ENCODE measurements around the gene CD63. TPM values are rescaled to one million over a fixed set of nuclear protein-coding genes. Genes with fewer than 3 reads are reported as not detected.

The CD63 gene
- total RNA-seq, 3 donors from 2014 or later, result 540 to 910 (median 777) TPM

DNA sequence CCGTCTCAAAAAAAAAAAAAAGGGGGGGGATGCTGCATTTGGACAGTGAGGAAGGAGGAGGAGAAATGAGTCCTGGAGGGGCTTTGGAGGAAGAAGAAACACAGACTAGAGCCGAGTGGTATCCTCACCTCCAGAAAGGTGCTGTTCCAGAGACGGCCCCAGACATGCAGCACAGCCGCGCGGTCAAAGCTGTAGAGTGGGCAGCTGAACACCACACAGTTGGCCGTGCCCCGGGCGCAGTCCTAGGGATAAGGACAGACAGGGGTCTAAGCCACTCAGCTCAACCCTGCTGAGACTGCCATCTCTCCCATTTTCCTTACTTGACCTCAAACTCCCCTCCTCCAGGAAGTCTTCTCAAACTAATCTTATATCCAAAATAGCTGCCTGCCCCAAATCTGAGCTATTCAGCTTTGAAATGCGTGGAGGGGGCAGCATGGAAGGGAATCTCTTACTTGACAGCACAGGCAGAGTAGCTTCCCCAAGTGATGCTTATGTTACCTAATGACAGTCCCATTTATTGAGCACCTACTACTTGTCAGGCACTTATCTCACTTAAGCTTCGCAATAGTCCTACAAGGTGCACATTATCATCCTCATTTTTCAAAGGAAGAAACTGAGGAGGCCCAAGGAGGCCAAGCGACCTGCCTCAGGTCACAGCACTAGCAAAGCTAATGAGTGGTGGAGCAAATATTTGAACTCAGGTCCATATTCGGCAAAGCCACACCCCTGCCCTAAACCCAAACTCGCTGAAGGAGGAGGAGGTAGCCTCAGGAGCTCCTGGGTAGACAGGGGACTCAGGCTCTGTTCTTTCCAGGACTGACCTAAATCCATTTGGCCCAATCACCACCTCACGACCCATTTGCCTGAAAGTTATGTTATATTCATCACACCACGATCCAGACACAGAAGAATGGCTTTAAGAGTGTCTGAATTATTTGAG, 39.8 kb downstream of the CD63 start:
- no peak overlapping the region for H3K4me3 ChIP-seq
- intact Hi-C loops (cut with DNase I; ENCODE audit: low total_unique reads), result no loop called here
- no peak for DNase-seq (ENCODE audit: low spot score in 2 of 2)
- no peak overlapping the region for H3K27ac ChIP-seq
- H3K36me3 ChIP-seq, result no peaks in the 10 kb centered on the region
- TF ChIP-seq POLR2A (IDR thresholded peaks at IDR 0.05), result no peak
- TF ChIP-seq POLR2AphosphoS5 (IDR thresholded peaks at IDR 0.05), result no peak
- TF ChIP-seq, protein P1, sequence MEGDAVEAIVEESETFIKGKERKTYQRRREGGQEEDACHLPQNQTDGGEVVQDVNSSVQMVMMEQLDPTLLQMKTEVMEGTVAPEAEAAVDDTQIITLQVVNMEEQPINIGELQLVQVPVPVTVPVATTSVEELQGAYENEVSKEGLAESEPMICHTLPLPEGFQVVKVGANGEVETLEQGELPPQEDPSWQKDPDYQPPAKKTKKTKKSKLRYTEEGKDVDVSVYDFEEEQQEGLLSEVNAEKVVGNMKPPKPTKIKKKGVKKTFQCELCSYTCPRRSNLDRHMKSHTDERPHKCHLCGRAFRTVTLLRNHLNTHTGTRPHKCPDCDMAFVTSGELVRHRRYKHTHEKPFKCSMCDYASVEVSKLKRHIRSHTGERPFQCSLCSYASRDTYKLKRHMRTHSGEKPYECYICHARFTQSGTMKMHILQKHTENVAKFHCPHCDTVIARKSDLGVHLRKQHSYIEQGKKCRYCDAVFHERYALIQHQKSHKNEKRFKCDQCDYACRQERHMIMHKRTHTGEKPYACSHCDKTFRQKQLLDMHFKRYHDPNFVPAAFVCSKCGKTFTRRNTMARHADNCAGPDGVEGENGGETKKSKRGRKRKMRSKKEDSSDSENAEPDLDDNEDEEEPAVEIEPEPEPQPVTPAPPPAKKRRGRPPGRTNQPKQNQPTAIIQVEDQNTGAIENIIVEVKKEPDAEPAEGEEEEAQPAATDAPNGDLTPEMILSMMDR (IDR thresholded peaks at IDR 0.05), result no peak
- no peaks in the 10 kb centered on the region for H3K9me3 ChIP-seq
- no peaks in the 10 kb centered on the region for H3K27me3 ChIP-seq
- H3K4me1 ChIP-seq, result no peaks in the 10 kb centered on the region

DNA sequence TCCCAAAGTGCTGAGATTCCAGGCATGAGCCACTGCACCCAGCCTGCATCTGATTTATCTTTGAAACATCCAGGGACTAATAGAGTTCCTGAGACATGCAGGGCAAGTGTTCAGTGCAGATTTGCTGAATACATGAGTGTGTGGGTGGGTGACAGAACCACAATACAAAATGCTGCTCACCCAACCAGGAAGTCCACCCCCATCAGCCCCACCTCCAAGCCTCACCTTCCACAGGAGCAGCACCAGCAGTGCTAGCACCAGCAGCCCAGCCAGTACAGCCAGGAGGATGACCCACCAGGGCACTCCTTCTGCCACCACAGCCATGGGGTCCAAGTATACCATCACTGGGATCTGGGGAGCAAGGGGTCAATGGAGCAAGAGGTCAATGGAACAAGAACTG, 41.1 kb downstream of the CD63 start:
- no peak overlapping the region for H3K27ac ChIP-seq
- no peak overlapping the region for H3K4me3 ChIP-seq
- intact Hi-C loops (cut with DNase I; ENCODE audit: low total_unique reads), result no loop called here
- TF ChIP-seq POLR2A (IDR thresholded peaks at IDR 0.05) (no peak), POLR2AphosphoS5 (IDR thresholded peaks at IDR 0.05) (no peak)
- TF ChIP-seq, protein P1 (IDR thresholded peaks at IDR 0.05), result no peak
- H3K36me3 ChIP-seq, result no peaks in the 10 kb centered on the region
- H3K9me3 ChIP-seq, result no peaks in the 10 kb centered on the region
- DNase-seq (ENCODE audit: low spot score in 2 of 2), result no peak
- no peaks in the 10 kb centered on the region for H3K27me3 ChIP-seq
- H3K4me1 ChIP-seq, result no peaks in the 10 kb centered on the region

DNA sequence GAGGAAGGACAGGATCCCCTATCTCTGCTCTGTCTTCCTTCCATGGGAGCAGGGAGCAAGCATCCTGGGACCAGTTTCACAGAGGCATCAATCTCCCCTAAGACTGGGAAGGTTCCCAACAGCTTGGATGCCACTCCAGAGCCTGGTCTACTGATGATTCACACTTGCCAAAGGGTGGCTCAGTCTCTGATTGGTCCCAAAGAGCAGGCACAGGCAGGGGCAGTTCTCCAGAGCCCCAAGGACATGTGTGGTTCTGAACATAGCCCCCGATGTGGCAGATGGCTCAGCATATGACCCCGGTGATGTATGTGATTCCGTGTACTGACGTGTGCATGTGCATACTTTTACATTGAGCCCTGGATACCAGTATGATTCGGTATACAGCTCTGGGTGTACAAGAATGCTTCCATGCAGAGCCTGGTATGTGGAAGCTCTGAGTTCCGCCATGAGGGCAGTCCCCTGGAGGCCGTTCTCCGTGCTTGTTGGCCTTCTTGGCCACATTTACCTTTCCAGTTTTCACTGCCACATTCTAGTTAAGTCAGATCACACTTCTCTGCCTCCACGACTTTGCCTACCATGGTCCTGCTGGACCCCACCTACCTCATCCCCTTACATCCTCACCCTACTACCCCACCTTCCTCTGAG, 42.3 kb downstream of the CD63 start:
- H3K27ac ChIP-seq, result no peak overlapping the region
- intact Hi-C loops (cut with DNase I; ENCODE audit: low total_unique reads), result no loop called here
- no peak for DNase-seq (ENCODE audit: low spot score in 2 of 2)
- no peaks in the 10 kb centered on the region for H3K27me3 ChIP-seq
- H3K9me3 ChIP-seq, result no peaks in the 10 kb centered on the region
- no peaks in the 10 kb centered on the region for H3K4me1 ChIP-seq
- H3K36me3 ChIP-seq, result no peaks in the 10 kb centered on the region
- TF ChIP-seq POLR2AphosphoS5 (IDR thresholded peaks at IDR 0.05) (no peak), POLR2A (IDR thresholded peaks at IDR 0.05) (no peak)
- TF ChIP-seq, protein P1 (IDR thresholded peaks at IDR 0.05), result no peak
- H3K4me3 ChIP-seq, result no peak overlapping the region

DNA sequence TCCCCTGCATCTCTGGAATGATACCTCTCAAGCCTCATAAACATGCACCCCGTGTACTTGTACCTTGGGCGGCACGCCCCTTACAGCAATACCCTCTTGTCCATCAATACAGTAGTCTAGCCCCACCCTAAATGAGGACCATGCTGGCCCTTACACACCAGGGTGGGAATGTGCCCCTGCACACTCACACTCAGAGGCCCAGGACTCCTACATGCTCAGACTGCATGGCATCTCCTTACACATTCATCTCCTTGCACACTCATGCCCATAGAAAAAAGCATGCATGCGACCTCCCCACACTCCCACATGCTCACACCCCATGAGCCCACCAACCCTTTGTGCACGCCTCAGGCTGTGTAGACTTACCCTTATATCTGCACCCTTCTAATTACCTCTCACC, 43.1 kb downstream of the CD63 start:
- Histone ChIP-seq H3K27me3 (no peaks in the 10 kb centered on the region), H3K4me1 (no peaks in the 10 kb centered on the region), H3K4me3 (no peak overlapping the region), H3K9me3 (no peaks in the 10 kb centered on the region), H3K36me3 (no peaks in the 10 kb centered on the region), H3K27ac (no peak overlapping the region)
- intact Hi-C loops (cut with DNase I; ENCODE audit: low total_unique reads), result no loop called here
- TF ChIP-seq POLR2A (IDR thresholded peaks at IDR 0.05) (no peak), POLR2AphosphoS5 (IDR thresholded peaks at IDR 0.05) (no peak)
- TF ChIP-seq, protein P1 (IDR thresholded peaks at IDR 0.05), result no peak
- DNase-seq (ENCODE audit: low spot score in 2 of 2), result no peak

Measured in breast epithelium (tissue), 4 donors.